ENCODE results near the gene TP53BP2.
"Not testable (repeated sequence)": the region's sequence is repeated elsewhere in the genome, so short reads cannot be mapped to it uniquely, and the experiment has no call there.

TP53BP2 gene

GRCh38 chr1:223842784-223843183 is 3.0 kb downstream of the TP53BP2 start:
- Histone ChIP-seq H3K36me3 (no peaks in the 10 kb centered on the region), H3K27ac (no peak overlapping the region), H3K27me3 (ENCODE audit: insufficient read depth, low read depth, severe bottlenecking) (no peaks in the 10 kb centered on the region), H3K4me3 (ENCODE audit: low read depth, low read length) (no peak overlapping the region), H3K9me3 (ENCODE audit: severe bottlenecking) (no peaks in the 10 kb centered on the region)
- no peak for TF ChIP-seq CTCF (IDR thresholded peaks at IDR 0.05; ENCODE audit: low read depth, low read length)
- DNase-seq, result no peak

- H3K27ac ChIP-seq; H3K27me3 ChIP-seq (ENCODE audit: insufficient read depth, low read depth, severe bottlenecking); DNase-seq; H3K9me3 ChIP-seq (ENCODE audit: severe bottlenecking); H3K36me3 ChIP-seq; H3K4me3 ChIP-seq (ENCODE audit: low read depth, low read length): not testable (repeated sequence)
Measured at GRCh38 chr1:223841977-223842623, 3.6 kb downstream of the TP53BP2 start.

GRCh38 chr1:223840254-223840653 is 5.5 kb downstream of the TP53BP2 start:
- TF ChIP-seq CTCF (IDR thresholded peaks at IDR 0.05; ENCODE audit: low read depth, low read length), result no peak
- H3K9me3 ChIP-seq (ENCODE audit: severe bottlenecking), result no peaks in the 10 kb centered on the region
- H3K27ac ChIP-seq, result no peak overlapping the region
- H3K27me3 ChIP-seq (ENCODE audit: insufficient read depth, low read depth, severe bottlenecking), result no peaks in the 10 kb centered on the region
- H3K4me3 ChIP-seq (ENCODE audit: low read depth, low read length), result no peak overlapping the region
- DNase-seq, result no peak
- H3K36me3 ChIP-seq, result no peaks in the 10 kb centered on the region

- Histone ChIP-seq H3K9me3 (ENCODE audit: severe bottlenecking) (no peaks in the 10 kb centered on the region), H3K4me3 (ENCODE audit: low read depth, low read length) (no peak overlapping the region), H3K27me3 (ENCODE audit: insufficient read depth, low read depth, severe bottlenecking) (no peaks in the 10 kb centered on the region), H3K27ac (no peak overlapping the region), H3K36me3 (no peaks in the 10 kb centered on the region)
- no peak for DNase-seq
- no peak for TF ChIP-seq CTCF (IDR thresholded peaks at IDR 0.05; ENCODE audit: low read depth, low read length)
Measured at GRCh38 chr1:223838125-223838854, 7.5 kb downstream of the TP53BP2 start.

GRCh38 chr1:223837687-223838086 is 8.1 kb downstream of the TP53BP2 start:
- Histone ChIP-seq H3K27me3 (ENCODE audit: insufficient read depth, low read depth, severe bottlenecking) (no peaks in the 10 kb centered on the region), H3K9me3 (ENCODE audit: severe bottlenecking) (no peaks in the 10 kb centered on the region), H3K27ac (no peak overlapping the region), H3K4me3 (ENCODE audit: low read depth, low read length) (no peak overlapping the region), H3K36me3 (no peaks in the 10 kb centered on the region)
- DNase-seq, result no peak
- TF ChIP-seq CTCF (IDR thresholded peaks at IDR 0.05; ENCODE audit: low read depth, low read length), result no peak

- no peaks in the 10 kb centered on the region for H3K36me3 ChIP-seq
- no peak overlapping the region for H3K4me3 ChIP-seq (ENCODE audit: low read depth, low read length)
- H3K9me3 ChIP-seq (ENCODE audit: severe bottlenecking), result no peaks in the 10 kb centered on the region
- DNase-seq, result no peak
- no peak for TF ChIP-seq CTCF (IDR thresholded peaks at IDR 0.05; ENCODE audit: low read depth, low read length)
- H3K27ac ChIP-seq, result no peak overlapping the region
- H3K27me3 ChIP-seq (ENCODE audit: insufficient read depth, low read depth, severe bottlenecking), result no peaks in the 10 kb centered on the region
Measured at GRCh38 chr1:223837206-223837605, 8.5 kb downstream of the TP53BP2 start.

Measured in WERI-Rb-1 (cell line).